ENCODE measurements around the gene OR1J4.
"Not testable (repeated sequence)": the region's sequence is repeated elsewhere in the genome, so short reads cannot be mapped to it uniquely, and the experiment has no call there.

OR1J4 gene

GRCh38 chr9:122519376-122519775, 435 bp downstream of the OR1J4 start:
- Histone ChIP-seq H3K4me3 (ENCODE audit: severe bottlenecking) (no peak overlapping the region), H3K4me1 (ENCODE audit: insufficient read depth, poor library complexity, severe bottlenecking) (no peaks in the 10 kb centered on the region), H3K36me3 (ENCODE audit: low read depth) (no peaks in the 10 kb centered on the region), H3K27ac (ENCODE audit: poor library complexity, severe bottlenecking) (no peak overlapping the region), H3K9me3 (ENCODE audit: severe bottlenecking) (no peaks in the 10 kb centered on the region), H3K27me3 (ENCODE audit: insufficient read depth, poor library complexity, severe bottlenecking) (peaks cover 7% of the 10 kb centered on the region)
- DNase-seq (ENCODE audit: low spot score): no peak
- TF ChIP-seq CTCF (IDR thresholded peaks at IDR 0.05; ENCODE audit: poor library complexity, severe bottlenecking): no peak
- no peak for ATAC-seq (ENCODE audit: low read depth)

DNA sequence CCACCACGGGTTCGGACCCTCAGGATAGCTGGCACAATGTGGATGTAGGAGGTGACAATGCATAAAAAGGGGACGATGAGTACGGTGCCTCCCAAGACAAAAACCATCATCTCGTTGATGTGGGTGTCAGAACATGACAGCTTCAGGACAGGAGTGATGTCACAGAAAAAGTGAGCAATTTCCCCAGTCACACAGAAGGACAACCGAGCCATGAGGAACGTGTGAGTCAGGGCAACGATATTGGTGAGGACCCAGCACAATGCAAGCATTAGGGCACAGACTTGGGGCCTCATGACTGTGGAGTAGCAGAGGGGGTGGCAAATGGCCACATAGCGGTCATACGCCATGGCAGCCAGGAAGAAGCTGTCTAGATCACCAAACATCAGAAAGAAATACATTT, 7.7 kb downstream of the OR1J4 start:
- H3K27ac ChIP-seq (ENCODE audit: poor library complexity, severe bottlenecking): no peak overlapping the region
- H3K4me1 ChIP-seq (ENCODE audit: insufficient read depth, poor library complexity, severe bottlenecking): no peaks in the 10 kb centered on the region
- TF ChIP-seq CTCF (IDR thresholded peaks at IDR 0.05; ENCODE audit: poor library complexity, severe bottlenecking): no peak
- H3K9me3 ChIP-seq (ENCODE audit: severe bottlenecking): no peaks in the 10 kb centered on the region
- ATAC-seq (ENCODE audit: low read depth) (no peak), DNase-seq (ENCODE audit: low spot score) (no peak)
- no peaks in the 10 kb centered on the region for H3K36me3 ChIP-seq (ENCODE audit: low read depth)
- H3K27me3 ChIP-seq (ENCODE audit: insufficient read depth, poor library complexity, severe bottlenecking): peaks cover 9% of the 10 kb centered on the region
- H3K4me3 ChIP-seq (ENCODE audit: severe bottlenecking): no peak overlapping the region

GRCh38 chr9:122527193-122527592, 8.3 kb downstream of the OR1J4 start, which contains the start of gene OR1N1:
TSS of gene OR1N1 (minus strand) at chr9:122527293. CDS start at chr9:122527293, 0 bp downstream.
- TF ChIP-seq CTCF (IDR thresholded peaks at IDR 0.05; ENCODE audit: poor library complexity, severe bottlenecking): no peak
- Histone ChIP-seq H3K4me1 (ENCODE audit: insufficient read depth, poor library complexity, severe bottlenecking) (no peaks in the 10 kb centered on the region), H3K9me3 (ENCODE audit: severe bottlenecking) (no peaks in the 10 kb centered on the region), H3K27ac (ENCODE audit: poor library complexity, severe bottlenecking) (no peak within 1 kb of the TSS), H3K27me3 (ENCODE audit: insufficient read depth, poor library complexity, severe bottlenecking) (peaks cover 9% of the 10 kb centered on the region), H3K4me3 (ENCODE audit: severe bottlenecking) (no peak within 1 kb of the TSS), H3K36me3 (ENCODE audit: low read depth) (no peaks in the 10 kb centered on the region)
- ATAC-seq (ENCODE audit: low read depth) (no peak), DNase-seq (ENCODE audit: low spot score) (no peak)

DNA sequence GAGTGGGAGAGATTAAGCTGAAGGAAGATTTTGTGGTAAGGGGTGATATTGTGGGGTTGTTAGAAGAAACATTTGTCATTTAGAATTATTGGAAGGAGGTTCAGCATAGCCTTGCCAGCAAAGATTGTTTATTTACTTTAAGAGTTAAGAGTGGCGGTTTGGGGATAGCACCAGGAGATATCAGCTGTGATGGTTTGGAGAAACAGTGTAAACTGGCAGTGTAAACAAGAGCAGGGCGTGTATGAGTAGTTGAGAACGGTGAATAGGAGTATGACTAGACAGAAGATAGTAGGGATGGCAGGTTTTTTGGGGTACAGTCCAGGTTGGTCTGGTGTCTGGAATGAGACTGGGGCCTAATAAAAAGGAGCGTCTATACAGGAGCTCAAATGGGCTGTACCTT, 12.2 kb downstream of the OR1J4 start:
- H3K4me3 ChIP-seq (ENCODE audit: severe bottlenecking); H3K36me3 ChIP-seq (ENCODE audit: low read depth); H3K27ac ChIP-seq (ENCODE audit: poor library complexity, severe bottlenecking); H3K9me3 ChIP-seq (ENCODE audit: severe bottlenecking); H3K27me3 ChIP-seq (ENCODE audit: insufficient read depth, poor library complexity, severe bottlenecking); ATAC-seq (ENCODE audit: low read depth); DNase-seq (ENCODE audit: low spot score); H3K4me1 ChIP-seq (ENCODE audit: insufficient read depth, poor library complexity, severe bottlenecking): not testable (repeated sequence)

GRCh38 chr9:122536134-122536533, 17.2 kb downstream of the OR1J4 start:
- no peaks in the 10 kb centered on the region for H3K9me3 ChIP-seq (ENCODE audit: severe bottlenecking)
- no peaks in the 10 kb centered on the region for H3K4me1 ChIP-seq (ENCODE audit: insufficient read depth, poor library complexity, severe bottlenecking)
- no peaks in the 10 kb centered on the region for H3K36me3 ChIP-seq (ENCODE audit: low read depth)
- no peak overlapping the region for H3K4me3 ChIP-seq (ENCODE audit: severe bottlenecking)
- ATAC-seq (ENCODE audit: low read depth): no peak
- H3K27me3 ChIP-seq (ENCODE audit: insufficient read depth, poor library complexity, severe bottlenecking): no peaks in the 10 kb centered on the region
- DNase-seq (ENCODE audit: low spot score): no peak
- H3K27ac ChIP-seq (ENCODE audit: poor library complexity, severe bottlenecking): no peak overlapping the region
- TF ChIP-seq CTCF (IDR thresholded peaks at IDR 0.05; ENCODE audit: poor library complexity, severe bottlenecking): no peak

- not testable (repeated sequence) for H3K9me3 ChIP-seq (ENCODE audit: severe bottlenecking); DNase-seq (ENCODE audit: low spot score); H3K27me3 ChIP-seq (ENCODE audit: insufficient read depth, poor library complexity, severe bottlenecking); H3K36me3 ChIP-seq (ENCODE audit: low read depth); H3K27ac ChIP-seq (ENCODE audit: poor library complexity, severe bottlenecking); ATAC-seq (ENCODE audit: low read depth); H3K4me1 ChIP-seq (ENCODE audit: insufficient read depth, poor library complexity, severe bottlenecking); H3K4me3 ChIP-seq (ENCODE audit: severe bottlenecking)
Observed at GRCh38 chr9:122537066-122537465, 18.1 kb downstream of the OR1J4 start.
